Keratinocyte (primary cell): ENCODE measurements around the gene CYTH1.

Experiments used
- EZH2 ChIP-seq: IDR thresholded peaks from one replicate; pipeline ENCODE4 v1.6.1; 2012; ENCODE audit warnings: inconsistent platforms, mild to moderate bottlenecking, low read length, moderate library complexity
- TF ChIP-seq, protein P1 (sequence below), 3 experiments: IDR thresholded peaks in 1 of 3; conservative IDR thresholded peaks in 1 of 3; optimal IDR thresholded peaks in 1 of 3; 2 replicates in 2 of 3; 3 replicates in 1 of 3; pipeline versions ENCODE3 to v1.5.1; 2011; ENCODE audit warnings: low read length in 3 of 3, mild to moderate bottlenecking in 3 of 3, moderate library complexity in 2 of 3, control low read depth in 1 of 3, inconsistent platforms in 1 of 3; ENCODE audit not compliant: insufficient read depth in 2 of 3; ENCODE audit errors: extremely low read depth in 1 of 3

- TF ChIP-seq, protein P1, sequence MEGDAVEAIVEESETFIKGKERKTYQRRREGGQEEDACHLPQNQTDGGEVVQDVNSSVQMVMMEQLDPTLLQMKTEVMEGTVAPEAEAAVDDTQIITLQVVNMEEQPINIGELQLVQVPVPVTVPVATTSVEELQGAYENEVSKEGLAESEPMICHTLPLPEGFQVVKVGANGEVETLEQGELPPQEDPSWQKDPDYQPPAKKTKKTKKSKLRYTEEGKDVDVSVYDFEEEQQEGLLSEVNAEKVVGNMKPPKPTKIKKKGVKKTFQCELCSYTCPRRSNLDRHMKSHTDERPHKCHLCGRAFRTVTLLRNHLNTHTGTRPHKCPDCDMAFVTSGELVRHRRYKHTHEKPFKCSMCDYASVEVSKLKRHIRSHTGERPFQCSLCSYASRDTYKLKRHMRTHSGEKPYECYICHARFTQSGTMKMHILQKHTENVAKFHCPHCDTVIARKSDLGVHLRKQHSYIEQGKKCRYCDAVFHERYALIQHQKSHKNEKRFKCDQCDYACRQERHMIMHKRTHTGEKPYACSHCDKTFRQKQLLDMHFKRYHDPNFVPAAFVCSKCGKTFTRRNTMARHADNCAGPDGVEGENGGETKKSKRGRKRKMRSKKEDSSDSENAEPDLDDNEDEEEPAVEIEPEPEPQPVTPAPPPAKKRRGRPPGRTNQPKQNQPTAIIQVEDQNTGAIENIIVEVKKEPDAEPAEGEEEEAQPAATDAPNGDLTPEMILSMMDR (optimal IDR thresholded peaks at IDR 0.05 in 1 of 3, IDR thresholded peaks at IDR 0.05 in 1 of 3, conservative IDR thresholded peaks at IDR 0.05 in 1 of 3; ENCODE audit: extremely low read depth in 1 of 3, insufficient read depth in 2 of 3, low read length in 3 of 3): no peak
- TF ChIP-seq EZH2: no peak
Observed at GRCh38 chr17:78637146-78637545, 144.9 kb downstream of the CYTH1 start.
